ENCODE data around the gene MYO10. TPM values are rescaled to one million over a fixed set of nuclear protein-coding genes. Genes with fewer than 3 reads are reported as not detected.
"Not testable (repeated sequence)": the region's sequence is repeated elsewhere in the genome, so short reads cannot be mapped to it uniquely, and the experiment has no call there.

MYO10 gene
- total and polyA plus RNA-seq, 2 of the 8 experiments (the other 6 are each of a cell fraction or from before 2014, with no cell fraction given): 21.5 to 107 TPM

DNA sequence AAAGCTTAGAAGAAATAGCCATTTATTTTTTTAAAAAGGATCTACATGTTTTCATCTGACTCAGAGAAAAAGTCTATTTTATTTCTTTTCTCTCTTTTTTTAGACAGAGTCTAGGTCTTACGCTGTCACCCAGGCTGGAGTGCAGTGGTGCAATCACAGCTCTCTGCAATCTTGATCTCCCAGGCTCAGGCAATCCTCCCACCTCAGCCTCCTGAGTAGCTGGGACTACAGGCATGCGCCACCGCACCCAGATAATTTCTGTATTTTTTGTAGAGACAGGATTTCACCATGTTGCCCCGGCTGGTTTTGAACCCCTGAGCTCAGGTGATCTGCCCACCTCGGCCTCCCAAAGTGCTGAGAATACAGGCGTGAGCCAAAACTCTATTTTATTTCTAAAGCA lies 178.5 kb downstream of the MYO10 start:
- H2BK12ac ChIP-seq (ENCODE audit: low read depth, low read length); H3K4me3 ChIP-seq (ENCODE audit: extremely low read depth in 1 of 4, insufficient read depth in 2 of 4, low read depth in 3 of 4, low read length in 4 of 4); H4K91ac ChIP-seq (replicated peaks; ENCODE audit: insufficient read length, low read length); H3K23me2 ChIP-seq (ENCODE audit: low read depth, low read length); H3K56ac ChIP-seq (replicated peaks; ENCODE audit: insufficient read length, low read depth, low read length); H3K23ac ChIP-seq (ENCODE audit: insufficient read length); H3K9me3 ChIP-seq (ENCODE audit: insufficient read depth in 2 of 2, low read depth in 1 of 2, low read length in 1 of 2); H3K27ac ChIP-seq (ENCODE audit: low read depth, low read length); H3K18ac ChIP-seq (ENCODE audit: extremely low read depth, low read length); H3K4me2 ChIP-seq (ENCODE audit: insufficient read depth in 1 of 2, low read depth in 2 of 2, low read length in 2 of 2); H3K27me3 ChIP-seq (replicated peaks in 1 of 4; ENCODE audit: control insufficient read depth in 3 of 4, extremely low read depth in 1 of 4, insufficient read depth in 3 of 4, low read length in 3 of 4); H3K4me1 ChIP-seq (replicated peaks in 1 of 4; ENCODE audit: control insufficient read depth in 3 of 4, insufficient read depth in 4 of 4, low read length in 3 of 4); H2BK20ac ChIP-seq (ENCODE audit: low read length); H3K4ac ChIP-seq (replicated peaks; ENCODE audit: insufficient read length, low read depth, low read length); H2BK120ac ChIP-seq (replicated peaks; ENCODE audit: low read depth, low read length); DNase-seq (ENCODE audit: low read depth in 1 of 2, low spot score in 2 of 2); H2BK15ac ChIP-seq (ENCODE audit: low read length); H3K9ac ChIP-seq (replicated peaks in 1 of 4; ENCODE audit: extremely low read depth in 1 of 4, low read depth in 3 of 4, low read length in 3 of 4); H3K79me2 ChIP-seq (ENCODE audit: control insufficient read depth in 1 of 2, insufficient read depth in 2 of 2, low read length in 2 of 2); H2BK5ac ChIP-seq (ENCODE audit: low read depth, low read length); H2AFZ ChIP-seq (ENCODE audit: low read length); H4K8ac ChIP-seq (ENCODE audit: extremely low read depth, insufficient read depth, low read length); H3K14ac ChIP-seq (ENCODE audit: insufficient read length); H4K20me1 ChIP-seq (replicated peaks in 1 of 2; ENCODE audit: control insufficient read depth in 1 of 2, insufficient read depth in 2 of 2, low read length in 2 of 2); H4K5ac ChIP-seq (ENCODE audit: insufficient read length, low read depth, low read length); H3K79me1 ChIP-seq (ENCODE audit: low read depth, low read length); H2AK5ac ChIP-seq (ENCODE audit: low read depth, low read length); FAIRE-seq: not testable (repeated sequence)
- WGBS, 2 experiments (ENCODE audit: extremely low coverage in 1 of 2, insufficient coverage in 1 of 2, insufficient read length in 1 of 2, insufficient replicate concordance in 2 of 2, low coverage in 1 of 2, low lambda C conversion rate in 2 of 2, missing lambda C conversion rate in 1 of 2): 86% methylated on average over 6 of the region's 6 CpGs; no CpG with 5 or more reads in 1 of the 2 experiments
- ChIA-PET POLR2A (ENCODE audit: partially characterized antibody) (interaction anchor here (3.1 kb wide), 1 partner anchor 20 kb away, joined by 17 read pairs; no protein-coding TSS in a partner anchor), CTCF (ENCODE audit: partially characterized antibody) (interaction anchor here (0.8 to 2.4 kb wide), 5 partner anchors 19 to 431 kb away, joined by 3 to 8 read pairs (median 3); no protein-coding TSS in a partner anchor)
- peaks cover 0 to 22% (median 9%) of the 10 kb centered on the region in 4 experiments; a peak in 6 of 8 replicates for H3K36me3 ChIP-seq (ENCODE audit: control insufficient read depth in 2 of 4, insufficient read depth in 4 of 4, low read length in 3 of 4)
